ENCODE data around the gene A1BG. TPM values are rescaled to one million over a fixed set of nuclear protein-coding genes. Genes with fewer than 3 reads are reported as not detected.
A peak's percentile ranks its signal among the peaks of the same experiment; 100 is the strongest.

A1BG gene
- total and polyA plus RNA-seq, 4 donors, result 521 to 2,157 (median 1,029) TPM

DNA sequence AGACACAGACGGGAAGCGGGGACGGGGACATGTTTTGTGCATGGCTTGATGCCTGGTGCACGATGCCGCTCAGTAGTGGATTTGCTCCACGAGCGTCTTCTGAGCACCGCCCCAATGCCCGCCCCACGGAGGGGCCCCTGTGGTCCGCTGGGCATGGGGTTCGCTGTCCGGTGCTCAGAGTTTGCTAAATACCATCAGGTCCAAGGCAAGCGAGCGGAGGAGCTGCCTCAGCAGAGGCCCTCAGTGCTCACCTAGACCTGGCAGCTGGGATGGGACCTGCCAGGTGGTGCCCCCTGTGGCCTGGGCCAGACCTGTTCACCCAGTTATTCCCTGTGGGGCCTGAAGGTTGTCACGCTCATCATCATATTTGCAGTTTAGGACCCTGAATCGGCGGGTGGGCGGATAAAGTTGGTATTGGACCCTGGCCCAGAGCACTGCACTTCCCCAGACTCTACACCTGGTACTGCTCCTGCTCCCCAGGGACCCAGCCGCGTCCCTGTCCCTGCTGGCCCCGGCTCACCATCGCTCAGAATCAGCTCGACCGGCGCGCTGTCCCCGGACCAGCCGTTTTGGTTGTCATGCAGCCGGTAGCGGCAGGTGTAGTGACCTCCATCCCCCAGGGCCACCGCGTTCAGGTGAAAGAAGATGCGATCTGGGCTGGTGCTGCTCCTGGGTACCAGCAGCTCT, 2.3 kb downstream of the A1BG start (continued):
- TF ChIP-seq, protein P1, sequence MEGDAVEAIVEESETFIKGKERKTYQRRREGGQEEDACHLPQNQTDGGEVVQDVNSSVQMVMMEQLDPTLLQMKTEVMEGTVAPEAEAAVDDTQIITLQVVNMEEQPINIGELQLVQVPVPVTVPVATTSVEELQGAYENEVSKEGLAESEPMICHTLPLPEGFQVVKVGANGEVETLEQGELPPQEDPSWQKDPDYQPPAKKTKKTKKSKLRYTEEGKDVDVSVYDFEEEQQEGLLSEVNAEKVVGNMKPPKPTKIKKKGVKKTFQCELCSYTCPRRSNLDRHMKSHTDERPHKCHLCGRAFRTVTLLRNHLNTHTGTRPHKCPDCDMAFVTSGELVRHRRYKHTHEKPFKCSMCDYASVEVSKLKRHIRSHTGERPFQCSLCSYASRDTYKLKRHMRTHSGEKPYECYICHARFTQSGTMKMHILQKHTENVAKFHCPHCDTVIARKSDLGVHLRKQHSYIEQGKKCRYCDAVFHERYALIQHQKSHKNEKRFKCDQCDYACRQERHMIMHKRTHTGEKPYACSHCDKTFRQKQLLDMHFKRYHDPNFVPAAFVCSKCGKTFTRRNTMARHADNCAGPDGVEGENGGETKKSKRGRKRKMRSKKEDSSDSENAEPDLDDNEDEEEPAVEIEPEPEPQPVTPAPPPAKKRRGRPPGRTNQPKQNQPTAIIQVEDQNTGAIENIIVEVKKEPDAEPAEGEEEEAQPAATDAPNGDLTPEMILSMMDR (IDR thresholded peaks at IDR 0.05; ENCODE audit: low read depth, low read length, missing input control), result no peak
- TF ChIP-seq GABPA (IDR thresholded peaks at IDR 0.05 in 1 of 2, conservative IDR thresholded peaks at IDR 0.05 in 1 of 2) (no peak), TAF1 (conservative IDR thresholded peaks at IDR 0.05) (no peak)

DNA sequence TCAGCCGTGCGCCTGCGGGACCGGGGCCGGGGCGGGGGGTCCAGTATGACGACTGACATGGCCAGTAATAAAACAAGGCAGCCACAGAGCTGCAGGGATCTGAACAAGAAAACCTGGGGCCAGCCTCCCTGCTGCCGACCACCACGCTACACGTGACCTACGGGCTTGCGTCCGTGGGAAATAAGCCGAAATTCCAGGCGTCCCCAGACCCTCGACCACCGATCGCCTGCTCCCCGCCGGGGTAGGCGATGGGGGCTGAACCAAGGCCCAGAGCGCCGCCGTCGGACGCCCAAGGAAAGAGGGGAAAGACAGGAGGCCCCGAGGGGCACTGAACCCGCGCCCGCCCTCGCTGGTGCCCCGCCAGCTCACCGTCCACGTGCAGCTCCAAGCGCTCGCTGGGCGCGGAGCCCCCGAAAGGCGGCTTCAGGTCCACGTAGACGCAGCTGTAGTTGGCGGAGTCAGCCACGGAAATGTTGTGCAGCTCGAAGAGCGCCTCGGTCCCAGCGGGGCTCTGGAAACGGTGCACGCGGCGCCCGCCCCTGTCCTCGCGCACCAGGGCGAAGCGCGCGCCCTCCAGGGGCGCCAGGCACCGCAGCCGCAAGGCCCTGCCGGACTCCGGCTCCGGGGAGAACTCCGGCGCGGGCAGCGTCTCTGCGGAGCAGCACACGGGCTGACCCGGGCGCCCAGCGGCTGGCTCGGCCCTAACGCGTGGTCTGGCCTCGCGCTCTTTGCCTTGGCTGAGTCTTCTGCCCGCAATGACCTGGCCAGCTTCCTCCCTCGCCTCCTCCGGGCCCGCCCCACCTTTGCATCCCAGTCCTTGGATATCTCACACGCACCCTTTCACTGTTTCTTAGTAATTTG, 3.1 kb downstream of the A1BG start:
- Histone ChIP-seq H3K4me3 (ENCODE audit: low read depth in 1 of 3, low read length in 3 of 3) (peak overlapping the region; percentile 25 to 96 (median 65)), H3K27ac (ENCODE audit: low read depth in 1 of 2, low read length in 2 of 2) (peak overlapping the region in 1 of 2 donors; percentile 37), H3K27me3 (ENCODE audit: control insufficient read depth in 4 of 4, insufficient read depth in 4 of 4, low read length in 3 of 4) (no peaks in the 10 kb centered on the region), H3K4me1 (ENCODE audit: control insufficient read depth in 4 of 4, insufficient read depth in 4 of 4, low read length in 3 of 4) (peaks cover 16 to 72% (median 59%) of the 10 kb centered on the region in 4 donors), H3K9ac (ENCODE audit: low read depth in 1 of 2, low read length in 2 of 2) (no peak overlapping the region), H3K36me3 (ENCODE audit: control insufficient read depth in 4 of 4, insufficient read depth in 3 of 4, low read depth in 1 of 4, low read length in 3 of 4) (peaks cover 0 to 6% (median 2%) of the 10 kb centered on the region in 4 donors), H3K9me3 (ENCODE audit: control insufficient read depth in 4 of 4, low read length in 3 of 4) (no peaks in the 10 kb centered on the region)
- no peak for DNase-seq (ENCODE audit: low spot score)
- 18% methylated on average over 84 of the region's 84 CpGs for WGBS
- TF ChIP-seq, protein P2, sequence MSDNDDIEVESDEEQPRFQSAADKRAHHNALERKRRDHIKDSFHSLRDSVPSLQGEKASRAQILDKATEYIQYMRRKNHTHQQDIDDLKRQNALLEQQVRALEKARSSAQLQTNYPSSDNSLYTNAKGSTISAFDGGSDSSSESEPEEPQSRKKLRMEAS (IDR thresholded peaks at IDR 0.05), result no peak
- TF ChIP-seq EGR1 (IDR thresholded peaks at IDR 0.05; ENCODE audit: low read depth in 2 of 2) (no peak), RAD21 (IDR thresholded peaks at IDR 0.05) (no peak), JUND (IDR thresholded peaks at IDR 0.05) (no peak), RXRA (IDR thresholded peaks at IDR 0.05) (no peak), FOXA2 (IDR thresholded peaks at IDR 0.05) (no peak), HNF4G (IDR thresholded peaks at IDR 0.05) (no peak), YY1 (IDR thresholded peaks at IDR 0.05) (no peak), TAF1 (conservative IDR thresholded peaks at IDR 0.05) (no peak), FOXA1 (IDR thresholded peaks at IDR 0.05) (no peak), GABPA (IDR thresholded peaks at IDR 0.05 in 1 of 2, conservative IDR thresholded peaks at IDR 0.05 in 1 of 2) (no peak), HNF4A (conservative IDR thresholded peaks at IDR 0.05) (no peak), NR2F2 (IDR thresholded peaks at IDR 0.05) (no peak), SP1 (IDR thresholded peaks at IDR 0.05) (no peak)
- TF ChIP-seq, protein P3, sequence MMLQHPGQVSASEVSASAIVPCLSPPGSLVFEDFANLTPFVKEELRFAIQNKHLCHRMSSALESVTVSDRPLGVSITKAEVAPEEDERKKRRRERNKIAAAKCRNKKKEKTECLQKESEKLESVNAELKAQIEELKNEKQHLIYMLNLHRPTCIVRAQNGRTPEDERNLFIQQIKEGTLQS (IDR thresholded peaks at IDR 0.05), result no peak
- TF ChIP-seq, protein P1 (IDR thresholded peaks at IDR 0.05; ENCODE audit: low read depth, low read length, missing input control), result no peak
- TF ChIP-seq, protein P4, sequence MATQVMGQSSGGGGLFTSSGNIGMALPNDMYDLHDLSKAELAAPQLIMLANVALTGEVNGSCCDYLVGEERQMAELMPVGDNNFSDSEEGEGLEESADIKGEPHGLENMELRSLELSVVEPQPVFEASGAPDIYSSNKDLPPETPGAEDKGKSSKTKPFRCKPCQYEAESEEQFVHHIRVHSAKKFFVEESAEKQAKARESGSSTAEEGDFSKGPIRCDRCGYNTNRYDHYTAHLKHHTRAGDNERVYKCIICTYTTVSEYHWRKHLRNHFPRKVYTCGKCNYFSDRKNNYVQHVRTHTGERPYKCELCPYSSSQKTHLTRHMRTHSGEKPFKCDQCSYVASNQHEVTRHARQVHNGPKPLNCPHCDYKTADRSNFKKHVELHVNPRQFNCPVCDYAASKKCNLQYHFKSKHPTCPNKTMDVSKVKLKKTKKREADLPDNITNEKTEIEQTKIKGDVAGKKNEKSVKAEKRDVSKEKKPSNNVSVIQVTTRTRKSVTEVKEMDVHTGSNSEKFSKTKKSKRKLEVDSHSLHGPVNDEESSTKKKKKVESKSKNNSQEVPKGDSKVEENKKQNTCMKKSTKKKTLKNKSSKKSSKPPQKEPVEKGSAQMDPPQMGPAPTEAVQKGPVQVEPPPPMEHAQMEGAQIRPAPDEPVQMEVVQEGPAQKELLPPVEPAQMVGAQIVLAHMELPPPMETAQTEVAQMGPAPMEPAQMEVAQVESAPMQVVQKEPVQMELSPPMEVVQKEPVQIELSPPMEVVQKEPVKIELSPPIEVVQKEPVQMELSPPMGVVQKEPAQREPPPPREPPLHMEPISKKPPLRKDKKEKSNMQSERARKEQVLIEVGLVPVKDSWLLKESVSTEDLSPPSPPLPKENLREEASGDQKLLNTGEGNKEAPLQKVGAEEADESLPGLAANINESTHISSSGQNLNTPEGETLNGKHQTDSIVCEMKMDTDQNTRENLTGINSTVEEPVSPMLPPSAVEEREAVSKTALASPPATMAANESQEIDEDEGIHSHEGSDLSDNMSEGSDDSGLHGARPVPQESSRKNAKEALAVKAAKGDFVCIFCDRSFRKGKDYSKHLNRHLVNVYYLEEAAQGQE (IDR thresholded peaks at IDR 0.05), result no peak
- TF ChIP-seq, protein P5, sequence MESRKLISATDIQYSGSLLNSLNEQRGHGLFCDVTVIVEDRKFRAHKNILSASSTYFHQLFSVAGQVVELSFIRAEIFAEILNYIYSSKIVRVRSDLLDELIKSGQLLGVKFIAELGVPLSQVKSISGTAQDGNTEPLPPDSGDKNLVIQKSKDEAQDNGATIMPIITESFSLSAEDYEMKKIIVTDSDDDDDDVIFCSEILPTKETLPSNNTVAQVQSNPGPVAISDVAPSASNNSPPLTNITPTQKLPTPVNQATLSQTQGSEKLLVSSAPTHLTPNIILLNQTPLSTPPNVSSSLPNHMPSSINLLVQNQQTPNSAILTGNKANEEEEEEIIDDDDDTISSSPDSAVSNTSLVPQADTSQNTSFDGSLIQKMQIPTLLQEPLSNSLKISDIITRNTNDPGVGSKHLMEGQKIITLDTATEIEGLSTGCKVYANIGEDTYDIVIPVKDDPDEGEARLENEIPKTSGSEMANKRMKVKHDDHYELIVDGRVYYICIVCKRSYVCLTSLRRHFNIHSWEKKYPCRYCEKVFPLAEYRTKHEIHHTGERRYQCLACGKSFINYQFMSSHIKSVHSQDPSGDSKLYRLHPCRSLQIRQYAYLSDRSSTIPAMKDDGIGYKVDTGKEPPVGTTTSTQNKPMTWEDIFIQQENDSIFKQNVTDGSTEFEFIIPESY (IDR thresholded peaks at IDR 0.05), result no peak

Data from liver (tissue), 9 donors.